Coronary artery (tissue), 2 donors: ENCODE results near the gene PCGF2.

Experiments
- DNase-seq: peaks from one replicate; pipeline ENCODE4 v3.0.0-alpha.2; 2017; ENCODE audit warnings: low spot score
- H3K27ac ChIP-seq, 2 donors: fragments of 200-600 bp; sonication (generic); one replicate each; pipeline ENCODE4 v1.5.1; 2016 to 2019
- H3K4me3 ChIP-seq: fragments of 200-600 bp; sonication (generic); 2 replicates; pipeline ENCODE4 v1.5.1; 2016; ENCODE audit warnings: mild to moderate bottlenecking, moderate library complexity
- TF ChIP-seq, protein P1 (sequence below): fragments of 200-600 bp; sonication (generic); IDR thresholded peaks from one replicate; pipeline ENCODE4 v1.5.1; 2019; ENCODE audit warnings: antibody characterized with exemption

Gene PCGF2

DNA sequence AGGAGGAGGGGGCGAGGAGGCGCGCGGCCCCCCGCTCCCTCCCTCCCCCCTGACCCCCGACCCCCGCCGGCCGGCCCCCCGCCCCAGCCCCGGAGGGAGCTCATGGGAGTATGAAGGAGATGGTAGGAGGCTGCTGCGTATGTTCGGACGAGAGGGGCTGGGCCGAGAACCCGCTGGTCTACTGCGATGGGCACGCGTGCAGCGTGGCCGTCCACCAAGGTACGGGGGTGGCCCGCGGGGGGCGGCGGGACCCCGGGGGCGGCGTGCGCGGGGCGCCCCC lies 42.7 kb downstream of the PCGF2 start:
- DNase-seq: no peak
- H3K27ac ChIP-seq: peak overlapping the region; percentile 90 to 97
- TF ChIP-seq, protein P1, sequence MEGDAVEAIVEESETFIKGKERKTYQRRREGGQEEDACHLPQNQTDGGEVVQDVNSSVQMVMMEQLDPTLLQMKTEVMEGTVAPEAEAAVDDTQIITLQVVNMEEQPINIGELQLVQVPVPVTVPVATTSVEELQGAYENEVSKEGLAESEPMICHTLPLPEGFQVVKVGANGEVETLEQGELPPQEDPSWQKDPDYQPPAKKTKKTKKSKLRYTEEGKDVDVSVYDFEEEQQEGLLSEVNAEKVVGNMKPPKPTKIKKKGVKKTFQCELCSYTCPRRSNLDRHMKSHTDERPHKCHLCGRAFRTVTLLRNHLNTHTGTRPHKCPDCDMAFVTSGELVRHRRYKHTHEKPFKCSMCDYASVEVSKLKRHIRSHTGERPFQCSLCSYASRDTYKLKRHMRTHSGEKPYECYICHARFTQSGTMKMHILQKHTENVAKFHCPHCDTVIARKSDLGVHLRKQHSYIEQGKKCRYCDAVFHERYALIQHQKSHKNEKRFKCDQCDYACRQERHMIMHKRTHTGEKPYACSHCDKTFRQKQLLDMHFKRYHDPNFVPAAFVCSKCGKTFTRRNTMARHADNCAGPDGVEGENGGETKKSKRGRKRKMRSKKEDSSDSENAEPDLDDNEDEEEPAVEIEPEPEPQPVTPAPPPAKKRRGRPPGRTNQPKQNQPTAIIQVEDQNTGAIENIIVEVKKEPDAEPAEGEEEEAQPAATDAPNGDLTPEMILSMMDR: no peak
- peak overlapping the region; percentile 92 for H3K4me3 ChIP-seq

DNA sequence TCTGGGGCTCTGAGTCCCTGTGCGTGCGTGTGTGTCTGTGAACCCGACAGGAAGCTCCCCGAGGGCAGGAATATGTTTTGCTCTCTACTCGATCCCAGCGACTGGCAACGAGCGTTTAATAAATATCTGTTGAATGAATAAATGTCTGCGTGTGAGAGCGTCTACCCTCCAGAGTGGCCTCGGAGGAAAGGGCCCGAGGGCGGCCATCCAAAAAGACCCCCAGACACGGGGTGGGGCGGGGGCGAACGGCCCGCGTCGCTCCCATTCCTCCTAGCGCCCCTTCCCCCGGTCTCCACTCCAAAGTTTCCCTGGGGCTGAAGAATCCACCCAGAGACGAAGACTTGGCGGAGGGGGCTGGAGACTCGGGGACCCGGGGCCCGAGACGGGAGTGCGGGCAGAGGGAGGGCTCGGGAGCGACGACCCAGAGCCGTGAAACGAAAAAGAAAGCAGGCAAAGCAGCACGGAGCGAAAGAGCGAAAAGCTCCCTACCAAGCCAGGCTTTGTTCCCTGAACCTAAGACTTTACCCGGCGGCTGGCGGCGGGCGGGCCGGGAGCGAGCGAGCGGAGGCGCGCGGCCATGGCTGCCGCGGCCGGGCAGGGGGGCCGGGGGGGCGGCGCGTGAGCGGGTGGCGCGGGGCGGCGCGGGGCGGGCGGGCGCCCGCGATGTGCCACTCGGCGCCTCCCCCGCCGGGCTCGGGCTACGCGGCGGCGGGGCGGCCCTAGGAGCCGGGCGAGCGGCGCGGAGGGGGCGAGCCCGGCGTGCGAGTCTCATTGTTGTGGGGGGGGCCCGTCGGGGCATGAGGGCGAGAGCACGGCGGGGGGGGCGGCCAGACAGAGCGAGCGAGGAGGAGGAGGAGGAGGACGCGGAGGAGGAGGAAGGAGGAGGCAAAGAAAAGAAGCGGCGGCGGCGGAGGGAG lies 43.3 kb downstream of the PCGF2 start, which contains the start of gene MLLT6:
MLLT6 (plus strand) TSS at position 668 of the 917 bp plus-strand sequence. CDS start 360 bp downstream, outside the sequence.
- H3K4me3 ChIP-seq: peak within 1 kb of the TSS; percentile 92
- TF ChIP-seq, protein P1: no peak
- H3K27ac ChIP-seq: peak within 1 kb of the TSS; percentile 90 to 97
- DNase-seq: peak; percentile 87

DNA sequence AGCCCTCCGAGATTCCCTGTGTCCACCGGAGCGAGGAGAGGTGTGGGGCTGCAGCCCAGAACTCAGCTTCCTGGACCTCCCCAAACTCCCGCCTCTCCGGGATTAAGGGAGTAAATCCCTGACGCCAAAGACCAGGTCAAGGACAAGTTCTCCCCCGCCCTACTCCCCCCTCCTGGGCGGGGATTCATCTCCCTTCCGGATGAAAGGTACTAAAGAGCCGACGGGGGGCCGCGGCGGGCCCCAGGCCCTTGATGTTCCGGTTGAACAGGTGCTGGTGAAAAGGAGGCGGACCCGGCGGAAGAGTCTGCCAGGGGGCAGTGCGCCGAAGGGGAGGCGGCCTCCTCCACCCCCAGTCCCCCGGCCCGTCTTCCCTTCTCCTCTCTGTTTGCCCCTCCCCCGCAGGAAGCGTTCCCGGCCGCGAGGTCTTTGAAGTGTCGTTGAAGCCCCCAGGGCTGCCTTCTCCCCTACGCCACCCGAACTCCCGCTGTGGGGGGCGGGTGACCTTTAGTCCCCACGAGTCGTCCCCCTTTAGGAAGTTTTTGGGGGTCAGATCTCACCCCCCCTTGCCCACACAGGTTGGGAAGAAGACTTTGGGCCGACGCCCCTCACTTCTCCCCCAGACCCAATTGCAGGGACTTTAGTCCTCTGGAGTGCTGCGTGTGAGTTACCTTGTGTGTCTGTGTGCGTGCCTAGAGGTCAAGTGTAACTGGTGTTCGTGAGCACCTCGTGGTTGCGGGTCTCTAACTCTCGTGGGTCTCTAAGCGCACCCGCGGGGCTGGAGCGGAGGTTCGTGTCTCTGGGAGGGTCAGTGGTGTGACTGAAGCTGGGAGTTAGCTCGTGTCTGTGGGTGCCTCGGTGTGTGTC lies 44.2 kb downstream of the PCGF2 start:
- H3K27ac ChIP-seq: peak overlapping the region; percentile 70 to 97
- TF ChIP-seq, protein P1: no peak
- peak overlapping the region; percentile 92 for H3K4me3 ChIP-seq
- peak; percentile 83 for DNase-seq

DNA sequence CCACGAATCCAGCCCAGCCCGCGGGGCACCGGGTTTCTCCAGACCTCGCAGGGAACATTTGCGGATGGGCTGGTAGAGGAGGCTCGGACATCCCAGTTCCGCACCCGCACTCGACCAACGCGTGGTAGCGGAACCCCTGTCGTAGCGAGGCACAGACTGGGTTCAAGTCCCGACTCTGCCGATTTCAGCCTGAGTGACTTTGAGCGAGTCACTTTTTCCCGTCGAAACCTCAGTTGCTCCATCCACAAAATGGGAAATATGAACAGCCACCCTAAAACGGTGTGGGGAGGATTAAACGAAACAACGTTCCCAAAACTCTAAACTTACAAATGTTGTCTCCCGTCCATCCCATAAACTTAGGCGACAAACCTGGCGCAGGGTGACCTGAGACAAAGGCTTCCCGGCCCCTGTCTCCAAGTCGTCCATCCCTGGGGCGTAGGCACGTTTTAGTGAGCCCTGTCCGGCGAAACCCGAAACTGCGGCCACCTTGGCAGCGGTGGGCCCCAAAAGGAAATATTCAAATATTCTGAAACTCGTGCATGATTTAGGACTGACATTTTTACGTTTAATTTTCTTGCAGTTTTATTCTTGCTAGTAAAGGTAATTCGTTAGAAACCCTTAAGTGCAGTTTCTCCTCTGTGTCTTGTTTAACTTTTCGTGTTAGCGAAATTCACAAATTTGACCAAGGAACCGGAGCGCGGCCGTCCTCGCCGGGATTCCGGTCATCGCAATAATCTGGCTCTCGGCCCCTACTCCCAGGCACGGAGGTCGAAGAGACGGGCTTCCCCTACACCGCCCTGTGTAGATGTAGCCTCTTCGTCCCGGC lies 45.0 kb downstream of the PCGF2 start:
- DNase-seq: no peak
- TF ChIP-seq, protein P1: no peak
- H3K27ac ChIP-seq: peak overlapping the region; percentile 70 to 97
- H3K4me3 ChIP-seq: peak overlapping the region; percentile 92

DNA sequence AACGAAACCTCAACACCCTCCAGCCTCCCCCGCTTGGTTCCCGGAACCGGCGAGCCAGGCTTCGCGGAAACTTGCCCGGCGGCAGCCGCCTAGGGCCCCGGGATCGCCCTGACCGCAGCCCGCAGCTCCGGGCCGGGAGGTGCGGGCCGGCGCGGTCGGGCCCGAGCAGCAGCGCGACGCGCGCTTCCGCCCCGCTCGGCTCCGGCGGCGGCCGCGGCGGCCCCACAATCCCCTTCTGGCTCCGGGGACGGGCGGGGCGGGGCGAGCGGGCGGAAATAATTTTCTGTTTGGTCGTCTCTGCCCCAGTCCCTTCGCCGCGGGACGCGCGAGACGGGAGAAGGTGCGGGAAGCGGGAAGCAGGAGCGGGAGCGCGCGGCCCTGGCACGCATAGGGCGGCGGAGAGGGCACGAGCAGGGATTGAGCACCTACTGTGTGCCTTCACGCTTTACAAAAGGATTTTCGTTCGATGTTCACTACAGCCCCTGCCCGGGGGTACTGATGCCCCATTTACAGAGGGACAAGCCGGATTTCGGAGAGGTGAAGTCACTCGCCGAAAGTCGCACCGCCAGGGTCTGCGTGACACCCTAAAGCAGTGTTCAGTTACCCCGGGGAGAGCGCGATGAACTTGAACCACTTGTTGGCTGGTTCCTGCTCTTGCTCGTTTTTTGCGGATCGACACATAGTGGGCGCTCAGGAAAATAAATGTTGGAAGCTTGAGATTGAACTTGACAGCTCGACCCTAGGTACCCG lies 45.8 kb downstream of the PCGF2 start:
- TF ChIP-seq, protein P1: no peak
- Histone ChIP-seq H3K27ac (peak overlapping the region; percentile 85 to 97), H3K4me3 (peak overlapping the region; percentile 92)
- peak; percentile 92 for DNase-seq

DNA sequence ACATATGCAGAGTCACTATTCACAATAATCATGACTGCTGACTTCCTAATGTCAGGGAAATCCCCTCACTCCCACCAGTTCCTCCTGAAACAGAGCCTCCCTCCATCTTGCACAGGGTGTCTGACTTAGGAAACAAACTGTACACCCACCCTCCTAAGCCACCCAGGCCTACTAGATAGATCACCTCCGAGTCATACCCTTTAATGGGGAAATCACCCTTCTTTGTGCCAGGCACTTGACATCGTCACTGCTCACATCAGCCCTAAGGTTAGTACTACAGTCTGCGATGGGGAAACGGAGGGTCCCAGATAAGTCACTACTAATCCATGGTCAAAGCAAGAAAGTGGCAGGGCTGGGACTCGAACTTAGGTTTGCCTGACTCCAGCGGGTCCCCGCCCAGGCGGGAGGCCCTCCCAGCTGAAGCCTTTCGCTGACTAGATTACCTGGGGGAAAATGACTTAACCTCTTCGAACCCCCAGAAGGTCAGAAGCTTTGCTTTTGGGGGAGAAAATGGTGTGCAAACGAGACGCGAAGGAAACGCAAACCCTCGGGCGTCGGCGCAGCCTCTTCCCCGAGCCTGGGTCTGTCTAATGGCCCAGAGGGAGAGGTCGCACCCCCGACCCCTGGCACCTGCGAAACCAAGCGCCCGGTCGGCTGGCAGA lies 46.5 kb downstream of the PCGF2 start:
- Histone ChIP-seq H3K4me3 (peak overlapping the region; percentile 92), H3K27ac (peak overlapping the region; percentile 85 to 97)
- no peak for DNase-seq
- TF ChIP-seq, protein P1: no peak
